ENCODE measurements around the gene OXER1.

Gene OXER1

GRCh38 chr2:42793334-42794270 lies 29.7 kb upstream of the OXER1 start:
- no peak for DNase-seq (ENCODE audit: low read depth)

- no peak for DNase-seq (ENCODE audit: low read depth)
Observed at GRCh38 chr2:42792583-42793333, 28.8 kb upstream of the OXER1 start, which contains the start of gene HAAO. Gene HAAO, minus strand, starts transcription at chr2:42792583. Its CDS starts 47 bp downstream, at chr2:42792536.

- DNase-seq (ENCODE audit: low read depth) = no peak
Observed at GRCh38 chr2:42792087-42792582, 28.2 kb upstream of the OXER1 start.

GRCh38 chr2:42791606-42792005 lies 27.7 kb upstream of the OXER1 start:
- DNase-seq (ENCODE audit: low read depth) = no peak

- DNase-seq (ENCODE audit: low read depth) = no peak
Observed at GRCh38 chr2:42789751-42790150, 25.8 kb upstream of the OXER1 start.

GRCh38 chr2:42788882-42789281 lies 24.9 kb upstream of the OXER1 start:
- no peak for DNase-seq (ENCODE audit: low read depth)

- DNase-seq (ENCODE audit: low read depth) = no peak
Observed at GRCh38 chr2:42788478-42788793, 24.5 kb upstream of the OXER1 start.

GRCh38 chr2:42787788-42788477 lies 24.0 kb upstream of the OXER1 start:
- DNase-seq (ENCODE audit: low read depth) = no peak

GRCh38 chr2:42787424-42787787 lies 23.5 kb upstream of the OXER1 start:
- no peak for DNase-seq (ENCODE audit: low read depth)

- no peak for DNase-seq (ENCODE audit: low read depth)
Observed at GRCh38 chr2:42786561-42787345, 22.8 kb upstream of the OXER1 start.

GRCh38 chr2:42784204-42784880 lies 20.4 kb upstream of the OXER1 start:
- no peak for DNase-seq (ENCODE audit: low read depth)

GRCh38 chr2:42783511-42783910 lies 19.6 kb upstream of the OXER1 start:
- no peak for DNase-seq (ENCODE audit: low read depth)

GRCh38 chr2:42781181-42781580 lies 17.2 kb upstream of the OXER1 start:
- DNase-seq (ENCODE audit: low read depth) = no peak

- no peak for DNase-seq (ENCODE audit: low read depth)
Observed at GRCh38 chr2:42777883-42778805, 14.2 kb upstream of the OXER1 start.

GRCh38 chr2:42775810-42776209 lies 11.9 kb upstream of the OXER1 start:
- DNase-seq (ENCODE audit: low read depth) = no peak

- no peak for DNase-seq (ENCODE audit: low read depth)
Observed at GRCh38 chr2:42775186-42775585, 11.3 kb upstream of the OXER1 start.

- DNase-seq (ENCODE audit: low read depth) = no peak
Observed at GRCh38 chr2:42771546-42772153, 7.7 kb upstream of the OXER1 start.

GRCh38 chr2:42770288-42771131 lies 6.6 kb upstream of the OXER1 start:
- DNase-seq (ENCODE audit: low read depth) = no peak
